Measurements from ENCODE around the gene IFT81.
"Not testable (repeated sequence)": the region's sequence is repeated elsewhere in the genome, so short reads cannot be mapped to it uniquely, and the experiment has no call there.

Gene IFT81

DNA sequence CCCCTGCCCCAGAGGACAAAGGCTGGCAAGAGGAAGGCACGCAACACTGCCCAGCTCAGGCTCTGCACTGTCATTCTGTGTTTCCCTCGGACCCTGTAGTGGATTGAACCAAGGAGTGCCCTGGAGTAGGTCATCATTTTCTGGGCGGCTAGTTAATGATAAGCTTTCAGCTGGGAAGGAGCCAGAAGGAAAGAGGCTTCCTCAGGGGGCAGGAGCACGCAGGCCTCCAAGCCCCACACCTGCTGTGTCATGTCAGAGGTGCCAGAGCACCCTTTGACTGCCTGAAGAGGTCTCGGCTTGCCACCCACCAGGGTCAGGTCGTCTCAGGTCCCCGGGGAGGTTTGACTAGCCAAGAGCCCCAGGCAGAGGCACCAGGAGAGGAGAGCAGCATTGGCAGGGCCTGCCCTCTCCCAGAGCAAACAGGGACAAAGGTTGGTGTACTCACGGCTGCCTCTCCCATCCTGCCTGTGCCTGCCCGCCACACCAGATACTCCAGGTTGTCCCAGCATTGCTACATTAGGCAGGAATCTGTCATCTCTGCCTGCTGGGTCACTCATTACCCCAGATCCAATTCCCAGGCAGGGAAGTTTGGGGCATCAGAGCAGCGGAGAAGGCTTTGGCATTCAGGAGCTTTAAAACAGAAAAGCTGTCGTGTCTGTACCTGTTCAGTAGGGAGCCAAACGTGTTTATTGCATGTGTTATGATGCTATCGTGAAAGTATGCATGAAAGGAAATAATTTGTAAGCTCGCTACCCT lies 123.4 kb downstream of the IFT81 start:
- no peak for DNase-seq (ENCODE audit: low spot score)

DNA sequence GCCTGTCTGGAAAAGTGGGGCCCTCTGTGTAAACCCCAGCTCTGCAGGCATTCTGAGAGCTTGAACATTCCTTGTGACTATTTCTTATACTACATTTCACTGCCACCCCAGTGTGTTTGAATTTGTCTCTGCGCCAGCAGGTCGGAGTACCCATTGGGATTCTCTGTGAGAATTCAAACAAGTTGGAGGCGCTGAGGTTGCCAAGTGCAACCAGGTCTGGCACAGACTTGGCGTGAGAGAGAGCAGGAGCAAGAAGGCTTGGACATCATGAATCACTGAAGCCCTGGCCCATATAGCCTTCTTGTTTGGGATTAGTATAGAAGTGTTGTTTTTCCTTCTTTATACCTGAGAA lies 123.9 kb downstream of the IFT81 start:
- DNase-seq (ENCODE audit: low spot score) = no peak

DNA sequence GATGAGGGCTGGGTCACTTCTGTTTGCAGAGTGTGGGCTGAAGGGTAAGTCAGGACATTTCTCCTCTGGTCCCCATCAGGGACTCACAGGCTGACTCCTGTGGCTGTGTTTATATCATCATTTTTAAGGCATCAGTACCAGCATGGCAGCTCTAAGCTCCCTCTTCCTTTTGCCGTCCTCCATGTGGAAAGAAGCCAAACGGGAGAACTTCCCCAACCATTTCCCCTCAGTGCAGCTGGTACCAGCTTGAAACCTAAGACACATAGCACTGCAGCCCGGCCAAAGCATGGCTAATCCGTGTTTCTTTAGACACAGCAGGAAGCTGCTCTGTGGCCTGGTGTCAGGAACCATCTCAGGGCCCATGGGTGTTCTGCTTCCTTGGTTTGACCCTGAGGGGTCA lies 124.9 kb downstream of the IFT81 start:
- DNase-seq (ENCODE audit: low spot score) = no peak

DNA sequence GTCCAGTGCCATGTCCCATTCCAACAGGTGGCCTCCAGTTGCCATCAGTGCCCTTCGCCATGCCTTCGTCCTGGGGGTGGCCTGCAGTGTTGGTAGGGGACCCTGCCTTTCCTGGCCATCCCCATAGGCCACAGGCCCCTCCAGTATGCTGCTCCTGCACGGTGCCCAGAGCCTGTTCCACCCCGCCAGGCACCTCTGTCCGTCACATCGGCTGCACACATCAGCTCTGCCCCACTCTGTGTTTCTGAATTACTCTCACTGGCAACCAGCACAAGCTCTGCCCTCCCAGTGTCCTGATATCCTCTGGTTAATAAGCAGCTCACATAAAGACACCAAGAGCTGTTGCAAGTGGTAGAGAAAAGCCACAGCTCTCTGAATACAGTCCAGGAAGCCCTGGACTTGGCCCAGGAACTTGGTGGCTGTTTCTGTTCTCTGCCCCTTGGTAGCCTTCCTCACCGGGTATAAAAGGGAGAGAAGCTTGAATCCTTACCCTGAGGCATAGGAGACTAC lies 125.6 kb downstream of the IFT81 start:
- no peak for DNase-seq (ENCODE audit: low spot score)

DNA sequence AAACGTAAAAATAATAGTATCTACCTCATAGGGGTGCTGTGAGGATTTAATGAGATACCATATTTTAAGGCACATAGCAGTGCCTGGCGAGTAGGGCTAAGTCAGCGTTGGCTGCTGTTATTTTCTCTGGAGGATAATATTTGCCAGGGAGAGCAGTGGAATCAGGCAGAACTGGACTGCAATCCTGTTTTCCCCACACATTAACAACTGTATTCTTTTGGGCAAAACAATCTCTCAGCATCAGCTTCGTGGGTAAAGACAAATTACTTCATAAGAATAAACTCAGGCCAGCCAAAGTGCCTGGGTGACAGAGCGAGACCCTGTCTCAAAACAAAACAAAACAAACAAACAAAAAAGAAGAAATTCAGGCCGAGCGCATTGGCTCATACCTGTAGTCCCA lies 127.2 kb downstream of the IFT81 start:
- DNase-seq (ENCODE audit: low spot score) = no peak

DNA sequence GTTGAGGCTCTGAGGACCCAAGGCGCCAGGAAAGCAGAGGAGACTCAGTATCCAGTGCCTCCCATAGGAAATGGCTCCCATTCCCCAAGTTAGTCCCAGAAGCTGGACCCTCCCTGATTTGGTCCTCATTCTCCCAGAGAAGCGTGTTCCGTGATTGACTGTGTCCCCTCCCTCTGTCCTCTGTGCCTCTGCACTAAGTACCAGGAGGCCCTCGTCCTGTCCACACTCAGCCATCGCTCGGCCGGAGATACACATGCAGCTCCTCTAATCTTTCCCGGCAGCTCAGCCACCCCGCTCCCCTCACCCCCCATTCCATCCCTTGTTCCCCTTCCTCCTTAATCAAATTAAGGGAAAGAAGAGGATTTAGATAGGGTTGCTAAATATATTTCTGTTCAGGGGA lies 128.6 kb downstream of the IFT81 start:
- DNase-seq (ENCODE audit: low spot score) = no peak

DNA sequence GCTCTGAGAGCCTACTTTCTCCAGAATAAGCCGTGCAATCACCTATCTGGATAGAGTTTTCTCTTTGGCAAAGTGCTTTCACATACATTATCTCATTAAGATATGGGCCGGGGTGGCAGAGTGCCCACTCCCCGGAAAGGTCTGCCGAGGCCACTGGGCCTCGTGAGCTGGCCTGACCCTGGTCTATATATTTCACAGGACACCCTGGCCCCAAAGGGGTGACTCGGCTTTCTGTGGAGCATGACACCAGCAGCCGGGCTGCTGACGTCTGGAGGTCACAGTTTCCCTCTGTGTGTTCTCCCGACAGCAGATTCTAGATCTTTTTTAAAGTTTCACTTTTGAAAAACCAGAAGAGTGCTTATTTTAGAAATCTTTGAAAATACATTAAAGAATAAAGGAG lies 129.0 kb downstream of the IFT81 start:
- DNase-seq (ENCODE audit: low spot score) = no peak

DNA sequence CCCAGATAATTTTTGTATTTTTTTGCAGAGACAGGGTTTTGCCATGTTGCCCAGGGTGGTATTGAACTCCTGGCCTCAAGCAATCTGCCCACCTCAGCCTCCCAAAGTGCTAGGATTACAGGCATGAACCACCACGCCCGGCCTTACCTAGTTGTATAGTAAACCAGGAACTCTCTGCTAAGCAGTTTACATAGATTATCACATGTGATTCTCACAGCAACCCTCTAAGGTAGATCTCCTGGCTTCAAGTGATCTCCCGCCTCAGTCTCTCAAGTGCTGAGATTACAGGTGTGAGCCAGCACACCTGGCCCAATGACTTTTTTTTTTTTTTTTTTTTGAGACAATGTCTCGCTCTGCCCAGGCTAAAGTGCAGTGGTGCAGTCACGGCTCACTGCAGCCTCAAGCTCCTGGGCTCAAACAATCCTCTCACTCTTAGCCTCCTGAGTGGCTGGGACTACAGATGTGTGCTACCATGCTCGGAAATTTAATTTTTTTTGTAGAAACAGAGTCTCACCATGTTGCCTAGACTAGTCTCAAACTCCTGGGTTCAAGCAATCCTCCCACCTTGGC lies 130.9 kb downstream of the IFT81 start:
- no peak for DNase-seq (ENCODE audit: low spot score)

DNA sequence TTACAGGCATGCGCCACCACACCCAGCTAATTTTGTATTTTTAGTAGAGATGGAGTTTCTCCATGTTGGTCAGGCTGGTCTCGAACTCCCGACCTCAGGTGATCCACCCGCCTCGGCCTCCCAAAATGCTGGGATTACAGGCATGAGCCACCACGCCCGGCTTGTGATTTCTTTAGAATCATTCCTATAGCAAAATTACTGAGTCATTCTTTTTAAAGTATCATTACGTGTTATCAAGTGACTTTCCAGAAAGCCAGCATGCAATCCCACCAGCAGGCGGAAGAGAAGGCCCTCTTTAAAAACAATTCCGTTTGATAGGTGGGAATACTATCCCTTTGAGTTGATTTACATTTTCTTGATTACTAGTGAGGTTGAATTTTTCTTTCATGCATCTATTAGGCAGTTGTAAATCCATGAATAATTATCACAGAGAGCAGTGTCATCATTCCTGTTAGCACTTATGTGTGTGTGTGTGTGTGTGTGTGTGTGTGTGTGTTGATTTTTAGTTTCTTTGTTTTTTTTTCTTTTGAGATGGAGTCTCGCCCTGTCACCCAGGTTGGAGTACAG lies 131.8 kb downstream of the IFT81 start:
- not testable (repeated sequence) for DNase-seq (ENCODE audit: low spot score)

DNA sequence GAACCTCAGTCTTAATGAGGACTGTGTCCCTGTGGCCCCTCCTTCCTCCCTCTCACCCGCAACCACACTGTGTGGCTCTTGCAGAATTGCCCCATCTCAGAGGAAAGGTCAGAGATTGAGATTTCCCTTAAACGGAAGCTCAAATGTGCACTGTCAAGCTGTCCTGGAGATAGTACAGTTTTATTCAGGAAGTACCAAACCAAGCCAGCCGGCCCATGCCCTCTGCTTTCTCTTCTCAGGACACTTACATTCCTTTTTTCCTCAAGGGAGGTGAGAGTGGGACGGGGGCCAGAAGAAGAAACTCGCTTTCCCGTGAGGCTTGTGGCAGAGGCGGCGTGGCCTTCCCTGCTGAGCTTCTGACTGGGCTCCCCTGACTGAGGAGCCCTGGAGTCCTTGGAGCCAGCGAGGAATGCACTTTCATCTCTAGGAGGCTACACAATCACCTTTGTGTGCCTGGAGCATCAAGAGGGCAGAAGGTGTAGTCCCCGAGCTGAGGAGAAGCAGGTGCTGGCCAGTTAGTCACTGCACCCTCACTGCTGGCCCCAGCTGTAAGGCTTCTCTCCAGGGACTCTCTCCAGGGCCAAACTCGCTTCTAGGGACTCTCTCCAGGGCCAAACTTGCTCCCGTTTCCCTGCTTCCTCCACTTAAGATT lies 132.7 kb downstream of the IFT81 start:
- no peak for DNase-seq (ENCODE audit: low spot score)

DNA sequence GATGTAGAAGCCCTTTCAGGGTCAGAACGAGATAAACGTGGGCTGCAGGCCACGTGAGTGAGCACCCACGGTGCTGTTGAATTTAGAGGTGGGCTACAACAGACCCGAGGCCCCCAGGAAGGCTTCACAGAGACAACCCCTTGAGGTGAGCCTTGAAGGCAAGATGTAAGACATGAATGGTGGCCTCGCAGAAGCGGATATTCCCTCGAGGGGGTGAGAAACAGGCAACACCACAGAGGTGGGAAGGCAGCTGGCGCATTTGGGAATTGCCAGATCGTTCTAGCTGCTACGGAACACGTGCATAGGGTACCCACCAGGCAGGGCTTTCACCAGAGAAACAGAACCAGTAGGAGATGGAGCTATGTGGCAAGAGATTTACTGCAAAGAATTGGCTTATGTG lies 134.3 kb downstream of the IFT81 start:
- DNase-seq (ENCODE audit: low spot score) = no peak

DNA sequence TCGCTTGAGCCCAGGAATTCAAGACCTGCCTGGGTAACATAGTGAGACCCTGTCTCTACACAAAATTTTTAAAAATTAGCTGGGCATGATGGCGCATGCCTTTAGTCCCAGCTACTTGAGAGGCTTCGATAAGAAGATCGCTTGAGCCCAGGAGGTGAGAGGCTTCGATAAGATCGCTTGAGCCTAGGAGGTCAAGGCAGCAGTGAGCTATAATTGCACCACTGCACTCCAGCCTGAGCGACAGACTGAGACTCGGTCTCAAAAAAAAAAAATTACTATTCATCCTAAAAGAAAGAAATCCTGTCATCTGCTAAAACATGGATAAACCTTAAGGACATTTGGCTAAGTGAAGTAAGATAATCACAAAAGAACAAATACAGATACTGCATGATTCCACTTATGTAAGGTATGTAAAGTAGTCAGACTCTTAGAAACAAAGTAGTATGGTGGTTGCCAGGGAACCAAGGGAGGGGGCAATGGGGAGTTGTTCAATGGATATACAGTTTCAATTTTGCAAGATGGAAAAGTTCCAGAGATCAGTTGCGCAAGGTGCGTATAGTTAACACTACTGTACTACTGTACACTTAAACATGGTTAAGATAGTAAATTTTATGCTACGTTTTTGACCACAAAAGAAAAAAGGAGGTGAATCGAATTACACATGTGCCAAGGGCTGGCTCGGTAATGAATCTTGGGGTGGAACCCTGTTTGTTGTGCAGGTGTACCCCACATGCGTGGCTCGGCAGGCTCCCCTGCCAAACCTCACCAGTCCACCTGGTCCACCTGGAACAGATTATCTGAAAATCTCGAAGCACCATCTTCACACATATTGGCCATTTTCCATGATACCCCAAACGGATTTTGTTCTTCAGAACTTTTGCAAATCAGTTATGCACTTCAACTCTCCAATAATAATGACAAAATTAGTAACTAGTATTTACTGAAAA lies 138.6 kb downstream of the IFT81 start:
- no peak for DNase-seq (ENCODE audit: low spot score)

DNA sequence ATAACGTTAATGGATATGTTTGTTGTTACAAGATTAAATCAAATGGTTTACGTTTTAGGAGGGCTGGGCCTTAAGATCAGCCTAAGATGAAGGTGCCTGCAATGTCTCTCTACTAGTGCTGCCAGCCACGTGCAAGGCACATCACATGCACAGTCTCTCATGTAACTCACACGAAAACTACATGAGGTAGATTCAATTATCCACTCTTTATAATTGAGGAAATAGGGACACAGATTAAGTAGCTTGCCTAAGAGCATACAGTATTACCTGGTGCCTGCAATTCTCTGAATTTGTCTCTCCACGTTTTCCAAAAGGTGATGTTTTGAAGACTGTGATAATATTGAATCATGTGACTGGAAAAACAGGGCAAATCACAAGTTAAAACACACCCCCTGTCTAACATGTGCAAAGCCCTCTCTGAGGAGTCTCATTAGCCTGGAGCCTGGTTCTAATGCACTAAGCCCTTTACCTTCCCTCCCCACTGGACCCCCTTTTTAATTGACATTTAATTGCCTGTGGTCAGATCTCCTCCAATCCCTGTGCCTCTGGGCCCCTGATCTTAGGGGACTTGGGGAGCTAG lies 142.3 kb downstream of the IFT81 start:
- no peak for DNase-seq (ENCODE audit: low spot score)

DNA sequence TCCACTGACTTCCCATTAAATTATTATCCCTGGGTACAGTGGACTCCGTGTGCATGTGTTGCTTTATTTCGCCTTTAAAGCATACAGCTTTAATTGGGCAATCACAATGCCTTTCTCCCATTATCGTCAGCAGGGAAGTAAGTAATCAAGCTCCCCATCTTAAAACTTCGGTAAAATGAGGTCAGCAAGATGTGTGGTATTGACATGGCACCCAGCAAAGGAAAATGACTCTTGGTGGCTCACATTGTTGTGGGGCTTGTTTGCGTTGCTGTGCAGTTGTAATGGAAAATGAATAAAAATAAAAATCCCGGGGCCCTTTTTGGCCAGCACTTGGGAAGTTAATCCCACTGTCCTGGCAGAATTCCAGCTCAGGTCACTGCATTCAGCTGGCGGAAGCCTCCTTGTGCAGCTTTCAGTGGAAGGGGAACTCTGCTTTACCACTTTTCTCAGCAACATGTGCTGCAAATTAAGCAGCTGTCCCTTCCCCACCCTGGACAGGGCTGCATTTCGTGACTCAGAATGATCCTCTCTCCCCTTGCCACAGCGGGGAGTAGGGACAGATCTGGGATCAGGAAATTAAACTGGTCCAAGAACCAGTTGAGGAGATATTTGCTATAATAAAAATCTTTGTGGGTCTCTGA lies 142.9 kb downstream of the IFT81 start:
- DNase-seq (ENCODE audit: low spot score) = no peak

All from RKO (cell line).